Activated CD4-positive, alpha-beta memory T cell treated with anti-CD3 and anti-CD28 coated beads, Interleukin-2, amount 10 ng/mL, durations not matched to agents 7 days and 5 days (primary cell): ENCODE measurements around the gene GSG1L. TPM values are rescaled to one million over a fixed set of nuclear protein-coding genes. Genes with fewer than 3 reads are reported as not detected.
"Not testable (repeated sequence)": the region's sequence is repeated elsewhere in the genome, so short reads cannot be mapped to it uniquely, and the experiment has no call there.

Source experiments
- CTCF ChIA-PET: fragments of 350-600 bp; sonication (Branson Sonifier 250); formaldehyde crosslinking; loops from one replicate; lab custom pipeline; 2021; ENCODE audit warnings: antibody characterized with exemption, inconsistent platforms; lab: Charles Lee
- POLR2A ChIA-PET: fragments of 350-600 bp; sonication (Branson Sonifier 250); formaldehyde crosslinking; loops from one replicate; lab custom pipeline; 2021; ENCODE audit warnings: antibody characterized with exemption; lab: Charles Lee
- DNase-seq: peaks from one replicate; pipeline ENCODE4 v3.0.0-alpha.2; 2020
- H3K27ac Mint-ChIP-seq: one replicate; pipeline ENCODE4 v1.8.0; 2021; ENCODE audit warnings: mild to moderate bottlenecking, mixed read lengths
- H3K27me3 Mint-ChIP-seq: one replicate; pipeline ENCODE4 v1.8.0; 2021; ENCODE audit warnings: mixed read lengths
- H3K36me3 Mint-ChIP-seq: one replicate; pipeline ENCODE4 v1.8.0; 2021; ENCODE audit warnings: low read depth, mixed read lengths
- H3K4me1 Mint-ChIP-seq: one replicate; pipeline ENCODE4 v1.8.0; 2021; ENCODE audit warnings: mixed read lengths
- H3K4me3 Mint-ChIP-seq: one replicate; pipeline ENCODE4 v1.8.0; 2021; ENCODE audit warnings: mild to moderate bottlenecking, mixed read lengths
- H3K9me3 Mint-ChIP-seq: one replicate; pipeline ENCODE4 v1.8.0; 2021; ENCODE audit warnings: mixed read lengths
- total RNA-seq, 2 experiments: library from RNA; stranded (reverse); gene quantifications; one replicate each; pipeline ENCODE4 v1.2.3, GENCODE V29; 2021

Gene GSG1L
- total RNA-seq, 2 experiments from 2014 or later, result 0.55 TPM; not detected in 1

DNA sequence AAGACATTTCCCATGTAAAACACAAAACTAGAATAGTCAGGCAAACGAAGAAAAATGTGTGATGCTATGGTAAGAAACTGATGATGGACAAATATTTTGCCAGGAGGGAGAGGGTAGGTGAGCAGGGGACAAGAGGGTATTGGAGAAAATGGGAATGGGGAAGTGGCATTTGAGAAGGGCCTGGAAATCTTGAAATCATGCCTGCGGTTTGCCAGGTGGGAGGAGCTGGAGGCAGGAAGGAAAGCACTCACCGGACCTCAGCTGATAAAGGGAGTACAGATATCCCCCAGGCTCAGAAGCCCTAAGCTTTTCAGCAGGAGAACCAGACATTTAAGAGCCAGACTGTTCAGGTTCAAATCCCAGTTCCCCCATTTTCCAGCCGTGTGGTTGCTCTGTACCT lies 103.6 kb downstream of the GSG1L start:
- Mint-ChIP-seq H3K4me1 (no peaks in the 10 kb centered on the region), H3K27ac (no peak overlapping the region), H3K36me3 (peaks cover 3% of the 10 kb centered on the region), H3K27me3 (peaks cover 2% of the 10 kb centered on the region), H3K4me3 (no peak overlapping the region), H3K9me3 (peaks cover 18% of the 10 kb centered on the region)
- ChIA-PET POLR2A (no interaction called here), CTCF (no interaction called here)
- DNase-seq, result no peak

DNA sequence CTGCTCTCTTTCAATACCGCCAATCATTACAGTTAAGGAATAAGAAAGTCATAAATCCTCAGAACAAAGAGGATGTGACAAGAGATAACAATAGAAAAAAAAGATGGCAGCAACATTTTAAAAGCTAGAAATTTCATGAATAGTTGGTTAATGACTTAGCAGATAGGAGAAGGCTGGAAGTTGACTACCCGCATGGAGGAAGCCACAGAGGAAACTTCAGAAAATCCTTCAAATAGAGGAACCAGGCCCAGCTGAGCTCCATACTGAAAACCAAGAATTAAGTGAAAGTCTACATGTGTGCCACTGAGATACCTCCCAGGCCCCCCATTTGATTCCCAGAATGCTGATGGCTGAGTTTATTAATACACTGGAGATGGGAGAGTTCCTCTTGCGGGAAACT lies 109.3 kb downstream of the GSG1L start:
- no peak overlapping the region for H3K4me3 Mint-ChIP-seq
- peaks cover 3% of the 10 kb centered on the region for H3K36me3 Mint-ChIP-seq
- H3K27me3 Mint-ChIP-seq, result peaks cover 13% of the 10 kb centered on the region
- ChIA-PET POLR2A (no interaction called here), CTCF (no interaction called here)
- H3K9me3 Mint-ChIP-seq, result peaks cover 20% of the 10 kb centered on the region
- H3K27ac Mint-ChIP-seq, result no peak overlapping the region
- H3K4me1 Mint-ChIP-seq, result no peaks in the 10 kb centered on the region
- no peak for DNase-seq

DNA sequence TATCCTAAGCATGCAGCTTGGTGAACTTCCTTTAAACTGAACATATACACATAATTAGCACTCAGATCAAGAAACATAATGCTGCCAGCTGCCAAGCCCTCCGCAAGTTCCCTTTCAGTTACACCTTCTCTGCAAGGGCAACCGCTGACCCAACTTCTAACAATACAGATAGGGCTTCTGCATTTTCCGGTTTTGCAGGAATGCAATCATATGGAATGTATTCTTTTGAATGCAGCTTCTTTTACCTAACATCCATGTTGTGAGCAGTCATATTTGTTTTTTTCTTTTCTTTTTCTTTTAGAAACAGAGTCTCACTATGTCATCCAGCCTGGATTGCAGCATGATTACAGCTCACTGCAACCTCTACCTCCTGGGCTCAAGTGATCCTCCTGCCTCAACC lies 110.7 kb downstream of the GSG1L start:
- Mint-ChIP-seq H3K36me3 (peaks cover 3% of the 10 kb centered on the region), H3K4me3 (no peak overlapping the region), H3K27me3 (peaks cover 13% of the 10 kb centered on the region), H3K9me3 (peaks cover 19% of the 10 kb centered on the region), H3K4me1 (no peaks in the 10 kb centered on the region), H3K27ac (no peak overlapping the region)
- DNase-seq, result no peak
- POLR2A ChIA-PET, result no interaction called here
- CTCF ChIA-PET, result no interaction called here

DNA sequence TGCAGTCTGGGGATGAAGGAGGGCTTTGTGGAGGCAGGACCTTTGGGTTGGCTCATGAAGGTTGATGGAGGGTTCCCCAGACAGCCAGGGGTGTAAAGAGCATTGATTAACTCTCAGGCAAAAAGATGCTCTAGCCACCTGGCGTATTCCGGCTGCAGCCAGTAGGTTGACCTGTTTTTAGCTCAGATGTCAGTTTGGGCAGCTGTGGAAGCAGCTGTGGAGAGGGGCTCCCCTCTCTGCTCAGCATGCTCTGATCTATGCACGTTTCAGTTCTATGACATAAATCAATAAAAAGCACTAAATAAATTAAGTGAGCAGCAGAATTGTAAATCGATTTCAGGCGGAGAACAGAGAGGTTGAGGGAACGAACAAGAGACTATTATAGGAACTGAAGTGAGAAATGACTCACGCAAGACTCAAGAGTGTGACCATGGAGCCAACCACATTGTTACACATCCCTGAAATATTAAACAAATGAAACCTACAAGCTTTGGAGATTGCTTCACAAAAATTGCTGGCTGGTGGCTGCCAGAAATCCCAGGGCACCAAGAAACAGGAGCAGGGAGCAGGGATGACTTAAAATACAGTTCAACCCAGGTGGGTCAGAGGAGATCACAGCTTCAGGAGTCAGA lies 111.9 kb downstream of the GSG1L start:
- no peaks in the 10 kb centered on the region for H3K4me1 Mint-ChIP-seq
- H3K27me3 Mint-ChIP-seq, result peaks cover 11% of the 10 kb centered on the region
- ChIA-PET POLR2A (no interaction called here), CTCF (no interaction called here)
- no peak for DNase-seq
- H3K9me3 Mint-ChIP-seq, result peaks cover 11% of the 10 kb centered on the region
- no peak overlapping the region for H3K27ac Mint-ChIP-seq
- H3K4me3 Mint-ChIP-seq, result no peak overlapping the region
- H3K36me3 Mint-ChIP-seq, result peaks cover 3% of the 10 kb centered on the region

DNA sequence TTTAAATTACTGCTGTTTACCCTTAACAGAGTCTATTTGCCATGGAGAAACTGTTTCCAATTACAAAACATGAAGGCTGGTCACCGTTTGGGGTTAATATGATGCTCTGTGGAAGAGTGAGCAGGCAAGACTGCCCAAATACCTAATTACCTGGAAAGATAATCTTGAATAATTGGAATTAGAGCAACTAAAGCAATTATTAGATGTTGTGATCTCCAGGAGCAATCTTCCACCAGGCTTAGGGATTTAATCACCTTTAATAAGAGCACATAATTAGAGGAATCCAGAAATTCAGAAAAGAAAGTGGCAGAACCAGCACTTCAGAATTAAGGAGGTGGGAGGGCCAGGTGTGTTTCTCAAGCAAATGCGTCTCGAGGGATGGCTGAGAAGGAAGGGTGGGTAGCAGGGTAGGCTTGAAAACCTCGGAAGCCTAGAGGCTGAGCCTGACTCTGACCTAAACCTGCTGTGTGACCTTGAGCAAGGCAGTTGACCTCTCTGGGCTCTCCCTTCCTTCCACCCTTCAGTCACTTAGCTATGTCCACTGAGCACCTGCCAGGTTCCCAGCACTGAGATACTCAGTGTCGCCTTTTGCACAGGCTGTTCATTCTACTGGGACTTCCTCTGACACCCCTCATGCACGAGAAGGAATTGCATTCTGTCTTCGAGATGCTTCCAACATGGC lies 113.2 kb downstream of the GSG1L start:
- Mint-ChIP-seq H3K27me3 (peaks cover 11% of the 10 kb centered on the region), H3K9me3 (peaks cover 6% of the 10 kb centered on the region)

DNA sequence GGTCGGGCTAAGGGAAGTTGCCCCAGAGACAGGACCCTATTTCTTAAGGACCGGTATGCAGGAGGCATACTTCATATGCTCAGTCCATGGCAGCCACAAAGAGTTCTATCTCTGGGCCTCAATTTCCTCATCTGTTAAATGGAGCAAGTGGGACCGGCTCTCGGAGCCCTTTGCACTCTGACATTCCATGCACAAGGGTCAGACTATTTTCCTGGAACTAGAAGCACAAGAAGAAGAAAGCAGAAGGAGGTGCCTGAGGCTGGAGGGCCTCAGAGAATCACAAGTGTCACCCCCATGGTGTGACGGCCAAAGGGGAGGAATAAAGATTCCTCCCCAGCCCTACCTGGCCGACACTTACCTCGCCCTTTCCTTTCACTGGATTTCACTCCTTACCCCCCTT lies 115.8 kb downstream of the GSG1L start:
- H3K4me1 Mint-ChIP-seq, result no peaks in the 10 kb centered on the region
- no peak overlapping the region for H3K4me3 Mint-ChIP-seq
- ChIA-PET POLR2A (no interaction called here), CTCF (no interaction called here)
- H3K27ac Mint-ChIP-seq, result no peak overlapping the region
- H3K36me3 Mint-ChIP-seq, result no peaks in the 10 kb centered on the region
- peaks cover 8% of the 10 kb centered on the region for H3K27me3 Mint-ChIP-seq
- H3K9me3 Mint-ChIP-seq, result no peaks in the 10 kb centered on the region
- no peak for DNase-seq

More for the DNA sequence above, 113.2 kb downstream of the GSG1L start:
- no peak for DNase-seq
- H3K4me1 Mint-ChIP-seq, result no peaks in the 10 kb centered on the region
- H3K27ac Mint-ChIP-seq, result no peak overlapping the region
- ChIA-PET CTCF (no interaction called here), POLR2A (no interaction called here)
- H3K4me3 Mint-ChIP-seq, result no peak overlapping the region
- no peaks in the 10 kb centered on the region for H3K36me3 Mint-ChIP-seq

DNA sequence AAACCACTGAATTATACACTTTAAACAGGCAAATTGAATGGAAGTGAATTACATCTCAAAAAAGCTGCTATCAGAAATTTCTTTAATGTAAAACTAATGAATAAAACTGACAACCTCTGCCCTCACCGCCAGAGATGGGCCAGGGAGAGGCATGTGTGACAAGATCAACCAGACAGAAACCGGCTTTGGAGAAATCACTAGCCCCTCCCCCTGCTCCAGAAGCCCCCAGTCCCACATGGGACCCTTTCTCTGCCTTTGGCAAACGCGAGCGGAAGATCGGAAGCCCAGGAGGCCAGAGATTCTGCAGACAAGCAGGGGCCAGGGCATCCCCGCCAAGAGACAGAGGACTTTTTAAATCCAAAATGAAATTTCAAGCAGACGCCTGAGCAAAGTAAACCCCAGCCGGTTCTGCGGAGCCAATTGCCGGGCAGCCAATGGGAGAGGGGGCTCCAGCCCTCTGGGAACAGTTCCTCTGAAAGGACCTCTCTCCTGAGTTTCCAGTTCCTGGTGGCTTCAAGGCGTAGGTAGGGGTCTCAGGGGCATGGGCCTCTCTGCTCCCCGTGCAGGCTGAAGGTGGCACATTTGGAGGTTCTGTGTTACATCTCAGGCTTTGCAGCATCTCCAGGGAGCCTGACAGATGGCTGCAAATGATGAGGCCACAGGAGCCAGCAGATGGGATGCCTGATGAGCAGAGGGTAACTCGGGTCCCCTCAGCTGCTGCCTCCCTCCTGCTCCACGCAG lies 118.1 kb downstream of the GSG1L start:
- no peak overlapping the region for H3K4me3 Mint-ChIP-seq
- H3K27ac Mint-ChIP-seq, result no peak overlapping the region
- H3K9me3 Mint-ChIP-seq, result no peaks in the 10 kb centered on the region
- H3K36me3 Mint-ChIP-seq, result no peaks in the 10 kb centered on the region
- CTCF ChIA-PET, result no interaction called here
- DNase-seq, result no peak
- POLR2A ChIA-PET, result no interaction called here
- H3K4me1 Mint-ChIP-seq, result no peaks in the 10 kb centered on the region
- H3K27me3 Mint-ChIP-seq, result peaks cover 4% of the 10 kb centered on the region

DNA sequence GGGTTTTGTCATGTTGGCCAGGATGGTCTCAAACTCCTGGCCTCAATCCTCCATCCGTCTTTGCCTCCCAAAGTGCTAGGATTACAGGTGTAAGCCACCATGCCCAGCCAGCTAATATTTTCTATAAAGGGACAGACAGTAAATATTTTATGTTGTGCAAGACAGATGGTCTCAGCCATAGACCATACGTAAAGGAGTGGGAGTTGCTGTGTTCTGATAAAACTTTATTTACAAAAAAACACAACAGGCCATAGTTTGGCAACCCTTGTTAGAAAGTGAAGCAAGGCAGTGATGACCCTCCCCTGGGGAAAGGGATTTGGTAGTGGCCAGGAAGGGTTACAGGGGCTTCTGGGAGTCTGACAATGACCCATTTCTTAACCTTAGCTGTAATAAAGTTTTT lies 119.7 kb downstream of the GSG1L start:
- Mint-ChIP-seq H3K36me3 (no peaks in the 10 kb centered on the region), H3K9me3 (no peaks in the 10 kb centered on the region), H3K4me1 (no peaks in the 10 kb centered on the region), H3K4me3 (no peak overlapping the region), H3K27me3 (peaks cover 4% of the 10 kb centered on the region), H3K27ac (no peak overlapping the region)
- POLR2A ChIA-PET, result no interaction called here
- DNase-seq, result no peak
- CTCF ChIA-PET, result interaction anchor here (1.4 kb wide), 1 partner anchor 76 kb away, joined by 3 read pairs; no protein-coding TSS in a partner anchor

DNA sequence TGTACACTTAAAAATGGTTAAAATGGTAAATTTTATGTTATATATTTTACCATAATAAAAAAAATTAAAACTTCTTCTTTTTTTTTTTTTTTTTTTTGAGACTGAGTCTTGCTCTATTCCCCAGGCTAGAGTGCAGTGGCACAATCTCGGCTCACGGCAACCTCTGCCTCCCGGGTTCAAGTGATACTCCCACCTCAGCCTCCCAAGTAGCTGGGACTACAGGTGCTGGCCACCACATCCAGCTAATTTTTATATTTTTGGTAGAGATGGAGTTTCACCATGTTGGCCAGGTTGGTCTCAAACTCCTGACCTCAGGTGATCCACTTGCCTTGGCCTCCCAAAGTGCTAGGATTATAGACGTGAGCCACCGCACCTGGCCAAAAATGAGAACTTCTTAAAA lies 121.4 kb downstream of the GSG1L start:
- H3K9me3 Mint-ChIP-seq, POLR2A ChIA-PET, H3K4me1 Mint-ChIP-seq: not testable (repeated sequence)

DNA sequence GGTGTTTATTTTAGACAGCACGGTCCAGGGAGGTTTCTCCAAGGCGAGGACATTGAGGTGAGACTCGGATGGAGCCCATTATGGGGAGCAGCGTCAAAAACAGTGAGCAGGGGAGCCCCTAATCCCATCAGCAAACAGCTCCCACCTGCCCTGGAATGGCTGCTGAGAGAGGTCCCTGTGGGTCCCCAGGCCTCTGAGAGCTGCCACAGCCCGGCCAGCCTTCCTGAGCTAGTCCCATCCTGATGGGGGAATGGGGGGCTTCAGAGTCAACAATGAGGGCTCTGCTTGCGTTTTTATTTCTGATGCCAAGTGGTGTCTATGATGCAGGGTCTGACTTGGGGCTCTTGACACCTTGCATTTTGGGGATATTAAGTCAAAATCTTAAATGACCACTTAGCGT lies 128.4 kb downstream of the GSG1L start:
- no peak overlapping the region for H3K4me3 Mint-ChIP-seq
- no peaks in the 10 kb centered on the region for H3K36me3 Mint-ChIP-seq
- no peak for DNase-seq
- no peaks in the 10 kb centered on the region for H3K27me3 Mint-ChIP-seq
- H3K9me3 Mint-ChIP-seq, result no peaks in the 10 kb centered on the region
- no peaks in the 10 kb centered on the region for H3K4me1 Mint-ChIP-seq
- H3K27ac Mint-ChIP-seq, result no peak overlapping the region
- ChIA-PET CTCF (no interaction called here), POLR2A (no interaction called here)

More for the DNA sequence above, 121.4 kb downstream of the GSG1L start:
- CTCF ChIA-PET, H3K36me3 Mint-ChIP-seq, DNase-seq, H3K4me3 Mint-ChIP-seq, H3K27me3 Mint-ChIP-seq, H3K27ac Mint-ChIP-seq: not testable (repeated sequence)

DNA sequence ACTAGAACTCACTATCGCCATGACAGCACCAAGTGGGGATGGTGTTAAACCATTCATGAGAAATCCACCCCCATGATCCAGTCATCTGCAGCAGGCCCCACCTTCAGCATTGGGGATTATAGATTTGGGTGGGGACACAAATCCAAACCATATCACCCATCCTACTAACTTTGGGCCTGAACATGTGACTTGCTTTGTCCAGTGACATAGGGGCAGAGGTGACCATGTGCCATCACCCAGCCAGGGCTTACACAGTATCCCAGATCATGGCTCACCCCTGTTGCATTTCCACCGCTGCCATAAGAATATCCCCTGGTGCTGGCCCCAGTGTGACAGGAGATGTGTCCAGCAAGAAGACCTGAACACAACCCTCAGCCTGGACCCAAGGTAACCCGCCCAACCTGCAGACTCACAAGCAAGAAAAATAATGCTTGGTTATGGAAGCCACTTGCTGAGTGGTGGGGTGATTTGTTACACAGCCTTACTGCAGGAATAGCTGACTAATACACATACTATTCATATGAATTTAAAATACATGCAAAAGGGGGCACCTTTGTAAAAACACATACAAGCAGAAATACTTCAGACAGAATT lies 130.9 kb downstream of the GSG1L start:
- Mint-ChIP-seq H3K27ac (no peak overlapping the region), H3K36me3 (no peaks in the 10 kb centered on the region), H3K9me3 (no peaks in the 10 kb centered on the region), H3K4me3 (no peak overlapping the region), H3K4me1 (no peaks in the 10 kb centered on the region), H3K27me3 (no peaks in the 10 kb centered on the region)
- ChIA-PET CTCF (no interaction called here), POLR2A (no interaction called here)
- no peak for DNase-seq

DNA sequence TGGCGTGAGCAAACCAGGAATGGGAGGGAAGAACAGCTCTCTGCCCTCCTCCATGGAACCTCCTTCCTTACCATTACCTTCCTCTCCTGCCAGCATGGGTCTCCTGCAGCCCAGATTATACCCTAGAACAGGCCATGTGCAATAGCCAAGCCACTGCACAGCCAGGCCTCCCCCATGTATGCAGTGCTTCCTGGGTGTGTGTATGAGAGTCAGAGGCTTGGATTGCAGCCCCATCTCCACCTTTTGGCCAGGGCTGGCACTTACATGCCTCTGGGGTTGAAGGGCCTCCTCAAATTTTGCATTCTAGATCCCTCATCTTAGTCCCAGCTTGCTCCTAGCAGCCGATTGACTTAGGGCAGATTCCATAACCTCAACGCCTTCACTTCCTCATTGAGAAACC lies 133.7 kb downstream of the GSG1L start:
- Mint-ChIP-seq H3K9me3 (no peaks in the 10 kb centered on the region), H3K4me3 (no peak overlapping the region), H3K4me1 (peaks cover 11% of the 10 kb centered on the region), H3K27me3 (no peaks in the 10 kb centered on the region), H3K36me3 (no peaks in the 10 kb centered on the region), H3K27ac (no peak overlapping the region)
- CTCF ChIA-PET, result no interaction called here
- DNase-seq, result no peak
- POLR2A ChIA-PET, result no interaction called here

DNA sequence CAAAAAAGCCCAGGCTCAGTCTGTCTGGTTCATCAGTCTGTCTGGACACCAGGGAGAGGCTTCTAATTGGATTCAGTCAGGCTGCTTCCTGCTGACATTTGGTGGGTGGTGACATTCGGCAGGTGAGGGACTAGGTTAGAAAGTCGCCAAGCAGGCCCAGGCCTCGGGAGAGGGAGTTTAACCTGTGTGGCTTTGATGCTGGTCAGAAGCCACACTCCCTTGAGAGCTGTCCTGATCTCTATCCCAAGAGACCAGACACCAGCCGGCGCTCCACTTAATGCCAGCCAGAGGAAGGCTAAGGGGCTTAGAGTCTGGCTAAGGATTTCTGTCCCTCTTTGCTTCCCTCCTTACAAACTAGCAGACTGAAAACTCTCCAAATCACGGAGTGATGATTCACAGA lies 135.0 kb downstream of the GSG1L start:
- Mint-ChIP-seq H3K4me1 (peaks cover 15% of the 10 kb centered on the region), H3K4me3 (no peak overlapping the region), H3K36me3 (no peaks in the 10 kb centered on the region), H3K9me3 (no peaks in the 10 kb centered on the region), H3K27me3 (no peaks in the 10 kb centered on the region), H3K27ac (no peak overlapping the region)
- DNase-seq, result no peak
- ChIA-PET CTCF (no interaction called here), POLR2A (no interaction called here)
